DND-41 (cell line): ENCODE data around the gene CLDN6.
A peak's percentile ranks its signal among the peaks of the same experiment; 100 is the strongest.

ENCODE experiments used
- EZH2 ChIP-seq: IDR thresholded peaks from 3 replicates; pipeline ENCODE4 v1.6.1; 2012; ENCODE audit warnings: borderline replicate concordance, low read depth, mild to moderate bottlenecking, moderate library complexity, low read length, inconsistent platforms; ENCODE audit not compliant: severe bottlenecking
- TF ChIP-seq, protein P1 (sequence below): IDR thresholded peaks from 2 replicates; pipeline ENCODE4 v1.5.1; 2012; ENCODE audit warnings: borderline replicate concordance, low read length, moderate library complexity, mild to moderate bottlenecking; ENCODE audit not compliant: poor library complexity, severe bottlenecking; ENCODE audit errors: extremely low read depth

- TF ChIP-seq, protein P1, sequence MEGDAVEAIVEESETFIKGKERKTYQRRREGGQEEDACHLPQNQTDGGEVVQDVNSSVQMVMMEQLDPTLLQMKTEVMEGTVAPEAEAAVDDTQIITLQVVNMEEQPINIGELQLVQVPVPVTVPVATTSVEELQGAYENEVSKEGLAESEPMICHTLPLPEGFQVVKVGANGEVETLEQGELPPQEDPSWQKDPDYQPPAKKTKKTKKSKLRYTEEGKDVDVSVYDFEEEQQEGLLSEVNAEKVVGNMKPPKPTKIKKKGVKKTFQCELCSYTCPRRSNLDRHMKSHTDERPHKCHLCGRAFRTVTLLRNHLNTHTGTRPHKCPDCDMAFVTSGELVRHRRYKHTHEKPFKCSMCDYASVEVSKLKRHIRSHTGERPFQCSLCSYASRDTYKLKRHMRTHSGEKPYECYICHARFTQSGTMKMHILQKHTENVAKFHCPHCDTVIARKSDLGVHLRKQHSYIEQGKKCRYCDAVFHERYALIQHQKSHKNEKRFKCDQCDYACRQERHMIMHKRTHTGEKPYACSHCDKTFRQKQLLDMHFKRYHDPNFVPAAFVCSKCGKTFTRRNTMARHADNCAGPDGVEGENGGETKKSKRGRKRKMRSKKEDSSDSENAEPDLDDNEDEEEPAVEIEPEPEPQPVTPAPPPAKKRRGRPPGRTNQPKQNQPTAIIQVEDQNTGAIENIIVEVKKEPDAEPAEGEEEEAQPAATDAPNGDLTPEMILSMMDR, result peak; percentile 72
- no peak for TF ChIP-seq EZH2
Measured at GRCh38 chr16:2969545-2970521, 48.1 kb downstream of the CLDN6 start.
